ENCODE measurements around the gene PIGM. TPM values are rescaled to one million over a fixed set of nuclear protein-coding genes. Genes with fewer than 3 reads are reported as not detected.

The PIGM gene
- total and polyA plus RNA-seq, 2 experiments from 2014 or later, result 5.0 TPM

GRCh38 chr1:160080381-160081100 lies 48.8 kb upstream of the PIGM start:
- TF ChIP-seq ZNF114 (CRISPR knock-in tag; IDR thresholded peaks at IDR 0.05), result no peak
- TF ChIP-seq NANOG (IDR thresholded peaks at IDR 0.05; ENCODE audit: borderline replicate concordance), result no peak
- no peak for TF ChIP-seq ETS1 (IDR thresholded peaks at IDR 0.05)
- no peak for TF ChIP-seq CTCF (conservative IDR thresholded peaks at IDR 0.05; ENCODE audit: low read depth in 2 of 2)
- no peak for TF ChIP-seq EZH2phosphoT487 (IDR thresholded peaks at IDR 0.05; ENCODE audit: unreplicated experiment)
- no peak for TF ChIP-seq CREB1 (CRISPR knock-in tag; IDR thresholded peaks at IDR 0.05; ENCODE audit: low read depth)
- no peak for TF ChIP-seq EZH2 (IDR thresholded peaks at IDR 0.05; ENCODE audit: low read depth, unreplicated experiment)
- no peak for TF ChIP-seq ZNF462 (CRISPR knock-in tag; IDR thresholded peaks at IDR 0.05)
- ATAC-seq (no peak), DNase-seq (ENCODE audit: low spot score) (no peak)
- Histone ChIP-seq H3K36me3 (ENCODE audit: insufficient read depth) (no peaks in the 10 kb centered on the region), H3K27ac (ENCODE audit: low read depth) (no peak overlapping the region), H3K4me1 (ENCODE audit: insufficient read depth) (no peaks in the 10 kb centered on the region), H3K79me2 (replicated peaks; ENCODE audit: insufficient read depth) (no peaks in the 10 kb centered on the region), H3K27me3 (ENCODE audit: insufficient read depth) (peaks cover 62% of the 10 kb centered on the region), H2AFZ (no peak overlapping the region), H3K9me2 (ENCODE audit: insufficient read depth) (no peaks in the 10 kb centered on the region), H3F3A (replicated peaks; ENCODE audit: low read depth) (peaks cover 7% of the 10 kb centered on the region), H4K20me1 (replicated peaks; ENCODE audit: insufficient read depth) (no peaks in the 10 kb centered on the region), H3K4me2 (no peak overlapping the region), H3K4me3 (no peak overlapping the region)
- Mint-ChIP-seq H3K4me3 (no peak overlapping the region), H3K27me3 (ENCODE audit: insufficient read depth, low read depth, poor library complexity) (peaks cover 34% of the 10 kb centered on the region), H3K36me3 (ENCODE audit: low read depth) (peaks cover 12% of the 10 kb centered on the region; the same call in 2 of the 3 replicates), H3K9me3 (no peaks in the 10 kb centered on the region; the same call in 2 of the 3 replicates), H3K4me1 (peaks cover 10% of the 10 kb centered on the region; the same call in 2 of the 3 replicates), H3K27ac (no peak overlapping the region)

Data from GM23338 (cell line).